ENCODE results near the gene PUS1. TPM values are rescaled to one million over a fixed set of nuclear protein-coding genes. Genes with fewer than 3 reads are reported as not detected.

Gene PUS1
- total RNA-seq, 1 experiment from 2014 or later, result 74.0 TPM

DNA sequence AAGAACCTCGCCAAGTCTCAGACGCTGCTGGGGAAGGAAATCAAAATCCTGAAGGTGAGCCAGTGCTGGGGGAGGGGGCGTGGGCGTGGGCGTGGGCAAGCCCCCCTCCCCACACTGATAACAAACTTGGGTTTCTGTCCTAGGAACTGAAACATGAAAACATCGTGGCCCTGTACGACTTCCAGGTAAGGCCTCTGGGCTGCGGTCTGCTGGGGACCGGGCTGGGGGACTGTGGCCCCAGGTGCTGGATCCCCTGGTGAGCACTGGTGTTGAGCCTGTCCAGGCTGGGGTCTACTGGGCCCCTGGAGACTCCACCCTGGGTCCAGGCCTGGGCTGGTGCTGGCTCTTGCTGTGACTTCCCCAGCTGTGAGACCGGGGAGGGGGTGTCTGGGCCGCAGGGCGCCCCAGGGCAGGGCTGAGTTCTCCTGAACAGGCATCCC is 33.4 kb upstream of the PUS1 start:
- intact Hi-C loops (cut with micrococcal nuclease), result loop anchor here (1.0 to 2.0 kb wide), 3 partner anchors 33 to 59 kb away; partner anchors contain the start of genes EP400 and PUS1
- TF ChIP-seq, protein P1, sequence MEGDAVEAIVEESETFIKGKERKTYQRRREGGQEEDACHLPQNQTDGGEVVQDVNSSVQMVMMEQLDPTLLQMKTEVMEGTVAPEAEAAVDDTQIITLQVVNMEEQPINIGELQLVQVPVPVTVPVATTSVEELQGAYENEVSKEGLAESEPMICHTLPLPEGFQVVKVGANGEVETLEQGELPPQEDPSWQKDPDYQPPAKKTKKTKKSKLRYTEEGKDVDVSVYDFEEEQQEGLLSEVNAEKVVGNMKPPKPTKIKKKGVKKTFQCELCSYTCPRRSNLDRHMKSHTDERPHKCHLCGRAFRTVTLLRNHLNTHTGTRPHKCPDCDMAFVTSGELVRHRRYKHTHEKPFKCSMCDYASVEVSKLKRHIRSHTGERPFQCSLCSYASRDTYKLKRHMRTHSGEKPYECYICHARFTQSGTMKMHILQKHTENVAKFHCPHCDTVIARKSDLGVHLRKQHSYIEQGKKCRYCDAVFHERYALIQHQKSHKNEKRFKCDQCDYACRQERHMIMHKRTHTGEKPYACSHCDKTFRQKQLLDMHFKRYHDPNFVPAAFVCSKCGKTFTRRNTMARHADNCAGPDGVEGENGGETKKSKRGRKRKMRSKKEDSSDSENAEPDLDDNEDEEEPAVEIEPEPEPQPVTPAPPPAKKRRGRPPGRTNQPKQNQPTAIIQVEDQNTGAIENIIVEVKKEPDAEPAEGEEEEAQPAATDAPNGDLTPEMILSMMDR (conservative IDR thresholded peaks at IDR 0.05; ENCODE audit: low read depth, low read length), result no peak
- ATAC-seq (no peak), DNase-seq (peak; percentile 18)
- no peaks in the 10 kb centered on the region for H3F3A ChIP-seq (ENCODE audit: low read length, unreplicated experiment)
- no peak overlapping the region for H2AFZ ChIP-seq (ENCODE audit: low read length)
- peaks cover 39% of the 10 kb centered on the region for H3K79me2 ChIP-seq (ENCODE audit: low read length)
- H4K20me1 ChIP-seq (ENCODE audit: low read length), result no peaks in the 10 kb centered on the region
- H3K27ac ChIP-seq (ENCODE audit: low read length), result peak overlapping the region; percentile 88
- no peaks in the 10 kb centered on the region for H3K36me3 ChIP-seq (ENCODE audit: low read depth, low read length)
- POLR2A ChIA-PET (ENCODE audit: unreplicated experiment), result no interaction called here
- H3K4me3 ChIP-seq (ENCODE audit: low read length), result peak overlapping the region; percentile 74
- H3K9me3 ChIP-seq (ENCODE audit: low read length), result no peaks in the 10 kb centered on the region
- H3K9me2 ChIP-seq (replicated peaks; ENCODE audit: low read length), result no peaks in the 10 kb centered on the region
- no peaks in the 10 kb centered on the region for H3K27me3 ChIP-seq (ENCODE audit: low read length)
- BruUV-seq (replicated peaks), result TSS peak; percentile 78
- peaks cover 19% of the 10 kb centered on the region for H3K4me1 ChIP-seq (ENCODE audit: insufficient read depth, low read length)
- H3K4me2 ChIP-seq (ENCODE audit: low read length), result peak overlapping the region; percentile 99
- peak overlapping the region; percentile 79 for H3K9ac ChIP-seq (ENCODE audit: low read length)
- CTCF ChIA-PET, result no interaction called here

DNA sequence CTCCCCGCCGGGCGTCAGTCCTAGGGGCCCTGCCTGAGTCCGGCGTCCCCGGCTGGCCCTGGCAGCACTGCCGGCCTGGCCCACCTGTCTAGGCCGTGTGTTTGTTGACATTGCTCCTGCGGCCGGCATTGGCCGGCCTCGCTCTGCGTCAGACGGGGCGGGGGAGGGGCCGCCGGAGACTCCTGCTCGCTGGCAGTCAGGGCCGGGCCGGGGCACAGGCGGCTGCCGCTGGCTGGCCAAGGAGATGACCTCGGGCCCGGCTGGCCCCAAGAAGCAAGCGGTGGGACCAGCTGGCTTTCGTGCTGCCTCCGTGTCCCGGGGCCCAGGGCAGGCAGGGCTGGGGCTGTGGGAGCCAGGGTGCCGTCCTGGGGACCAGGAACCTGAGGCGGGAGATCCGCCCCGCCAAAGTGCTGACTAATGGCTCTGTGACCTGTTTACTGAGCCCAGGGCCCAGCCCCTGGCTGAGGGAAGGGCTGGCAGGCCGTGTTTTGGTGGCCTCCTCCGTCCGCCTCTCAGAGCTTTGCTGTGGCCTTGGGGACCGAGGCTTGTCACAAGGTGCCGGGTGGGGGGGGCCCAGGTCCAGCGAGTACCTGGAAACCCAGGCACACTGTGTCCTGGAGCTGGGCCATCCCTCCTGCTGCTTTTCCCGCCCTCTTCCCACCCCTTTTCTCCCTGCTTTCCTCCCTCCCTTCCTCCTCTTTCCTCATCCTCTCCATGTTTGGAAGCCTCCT is 32.8 kb upstream of the PUS1 start:
- BruUV-seq (replicated peaks), result no TSS peak
- ATAC-seq, result peak; percentile 84
- no peaks in the 10 kb centered on the region for H3K36me3 ChIP-seq (ENCODE audit: low read depth, low read length)
- H4K20me1 ChIP-seq (ENCODE audit: low read length), result no peaks in the 10 kb centered on the region
- no peaks in the 10 kb centered on the region for H3F3A ChIP-seq (ENCODE audit: low read length, unreplicated experiment)
- peaks cover 19% of the 10 kb centered on the region for H3K4me1 ChIP-seq (ENCODE audit: insufficient read depth, low read length)
- ChIA-PET CTCF (no interaction called here), POLR2A (ENCODE audit: unreplicated experiment) (no interaction called here)
- H3K4me3 ChIP-seq (ENCODE audit: low read length), result peak overlapping the region; percentile 74
- intact Hi-C loops (cut with micrococcal nuclease), result loop anchor here (1.0 to 2.0 kb wide), 3 partner anchors 33 to 59 kb away; partner anchors contain the start of genes EP400 and PUS1
- H3K9ac ChIP-seq (ENCODE audit: low read length), result peak overlapping the region; percentile 79
- peak overlapping the region; percentile 66 for H2AFZ ChIP-seq (ENCODE audit: low read length)
- H3K9me2 ChIP-seq (replicated peaks; ENCODE audit: low read length), result no peaks in the 10 kb centered on the region
- peak; percentile 92 for DNase-seq
- H3K9me3 ChIP-seq (ENCODE audit: low read length), result no peaks in the 10 kb centered on the region
- H3K27me3 ChIP-seq (ENCODE audit: low read length), result no peaks in the 10 kb centered on the region
- peaks cover 42% of the 10 kb centered on the region for H3K79me2 ChIP-seq (ENCODE audit: low read length)
- peak overlapping the region; percentile 88 for H3K27ac ChIP-seq (ENCODE audit: low read length)
- H3K4me2 ChIP-seq (ENCODE audit: low read length), result peak overlapping the region; percentile 99
- TF ChIP-seq EZH2 (IDR thresholded peaks at IDR 0.05; ENCODE audit: low read length, unreplicated experiment) (no peak), EZH2phosphoT487 (IDR thresholded peaks at IDR 0.05; ENCODE audit: borderline replicate concordance, low read length) (no peak)
- TF ChIP-seq, protein P1 (conservative IDR thresholded peaks at IDR 0.05; ENCODE audit: low read depth, low read length), result no peak

DNA sequence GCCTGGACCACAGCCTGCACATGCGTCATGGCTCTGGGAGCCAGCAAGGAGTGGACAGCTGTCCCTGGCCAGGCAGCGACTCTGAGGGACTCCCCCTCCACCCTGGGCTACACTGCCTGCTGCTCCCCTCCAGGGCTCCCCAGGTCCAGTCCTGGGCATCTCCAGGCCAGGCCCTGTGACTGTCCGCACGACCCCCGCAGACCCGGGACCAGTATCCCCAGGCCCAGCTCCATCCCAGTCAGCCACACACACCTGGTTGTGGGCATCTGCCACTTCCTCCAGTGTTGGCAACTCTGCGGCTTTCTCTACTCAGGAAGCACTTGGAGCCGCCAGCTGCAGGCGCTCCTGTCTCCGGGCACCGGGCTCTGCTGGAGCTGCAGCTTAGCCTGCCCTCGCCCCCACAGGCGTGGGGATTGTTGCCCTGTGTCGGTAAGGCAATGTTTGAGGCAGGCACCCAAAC is 32.2 kb upstream of the PUS1 start:
- Histone ChIP-seq H2AFZ (ENCODE audit: low read length) (no peak overlapping the region; the same call in 1 of the 2 replicates), H4K20me1 (ENCODE audit: low read length) (peaks cover 5% of the 10 kb centered on the region; the same call in 1 of the 2 replicates), H3F3A (ENCODE audit: low read length, unreplicated experiment) (no peaks in the 10 kb centered on the region), H3K4me1 (ENCODE audit: insufficient read depth, low read length) (peaks cover 19% of the 10 kb centered on the region), H3K9me3 (ENCODE audit: low read length) (no peaks in the 10 kb centered on the region), H3K4me2 (ENCODE audit: low read length) (peak overlapping the region; percentile 99), H3K27ac (ENCODE audit: low read length) (peak overlapping the region; percentile 88), H3K36me3 (ENCODE audit: low read depth, low read length) (no peaks in the 10 kb centered on the region), H3K79me2 (ENCODE audit: low read length) (peaks cover 48% of the 10 kb centered on the region), H3K9ac (ENCODE audit: low read length) (peak overlapping the region; percentile 79), H3K4me3 (ENCODE audit: low read length) (peak overlapping the region; percentile 74), H3K27me3 (ENCODE audit: low read length) (no peaks in the 10 kb centered on the region), H3K9me2 (replicated peaks; ENCODE audit: low read length) (no peaks in the 10 kb centered on the region)
- ChIA-PET POLR2A (ENCODE audit: unreplicated experiment) (no interaction called here), CTCF (no interaction called here)
- TF ChIP-seq EZH2phosphoT487 (IDR thresholded peaks at IDR 0.05; ENCODE audit: borderline replicate concordance, low read length) (no peak), EZH2 (IDR thresholded peaks at IDR 0.05; ENCODE audit: low read length, unreplicated experiment) (no peak)
- TF ChIP-seq, protein P1 (conservative IDR thresholded peaks at IDR 0.05; ENCODE audit: low read depth, low read length), result no peak
- ATAC-seq (no peak; the same call in 1 of the 2 replicates), DNase-seq (no peak)
- BruUV-seq (replicated peaks), result no TSS peak
- intact Hi-C loops (cut with micrococcal nuclease), result loop anchor here (1.0 to 2.0 kb wide), 3 partner anchors 32 to 60 kb away; partner anchors contain the start of genes EP400 and PUS1
